ENCODE measurements around the gene TEX10.

DNA sequence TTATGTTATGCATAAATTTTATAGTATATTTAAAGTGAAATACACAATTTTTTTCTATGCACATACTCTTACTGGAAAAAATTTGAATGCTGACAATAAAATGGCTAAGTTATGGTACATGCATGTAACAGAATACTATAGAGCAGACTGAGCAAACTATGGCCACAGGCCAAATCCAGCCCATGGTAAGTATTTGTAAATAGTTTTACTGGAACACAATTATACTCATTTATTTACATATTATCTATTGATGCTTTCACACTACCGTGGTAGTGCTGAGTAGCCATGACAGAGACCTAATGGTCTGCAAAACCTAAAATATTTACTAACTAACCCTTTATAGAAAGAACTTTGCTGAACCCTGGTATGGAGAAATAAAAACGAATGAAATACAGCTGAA is 45.7 kb downstream of the TEX10 start:
- no peak for TF ChIP-seq POLR2A (IDR thresholded peaks at IDR 0.05; ENCODE audit: low read depth, low read length)
- no peak for TF ChIP-seq TAF1 (IDR thresholded peaks at IDR 0.05; ENCODE audit: low read depth, low read length)
- TF ChIP-seq POLR2AphosphoS5 (IDR thresholded peaks at IDR 0.05; ENCODE audit: low read depth, low read length): no peak

All from GM12891 (cell line).